Measurements from ENCODE around the gene ACSL1. TPM values are rescaled to one million over a fixed set of nuclear protein-coding genes. Genes with fewer than 3 reads are reported as not detected.

ACSL1 gene
- polyA plus RNA-seq, 1 donor from 2014 or later, result 30.7 TPM

GRCh38 chr4:184804621-184805020 is 21.1 kb downstream of the ACSL1 start:
- no peak overlapping the region for H3K4me2 ChIP-seq (ENCODE audit: low read length)
- H3K36me3 ChIP-seq (ENCODE audit: insufficient read depth, low read length), result no peaks in the 10 kb centered on the region
- no peaks in the 10 kb centered on the region for H3K9me3 ChIP-seq (ENCODE audit: low read length)
- no peak overlapping the region for H3K27ac ChIP-seq (ENCODE audit: low read length)
- no peaks in the 10 kb centered on the region for H3K79me2 ChIP-seq (replicated peaks; ENCODE audit: insufficient read depth, low read length)
- no peak for TF ChIP-seq EP300 (conservative IDR thresholded peaks at IDR 0.05; ENCODE audit: poor library complexity, severe bottlenecking)
- TF ChIP-seq MXI1 (conservative IDR thresholded peaks at IDR 0.05; ENCODE audit: poor library complexity, severe bottlenecking), result no peak
- no peak for TF ChIP-seq TAF1 (IDR thresholded peaks at IDR 0.05; ENCODE audit: low read depth)
- TF ChIP-seq CTCF (IDR thresholded peaks at IDR 0.05; ENCODE audit: poor library complexity, severe bottlenecking), result no peak
- TF ChIP-seq REST (IDR thresholded peaks at IDR 0.05; ENCODE audit: borderline replicate concordance), result no peak
- TF ChIP-seq EZH2 (IDR thresholded peaks at IDR 0.05; ENCODE audit: borderline replicate concordance, insufficient read depth, low read length, poor library complexity, severe bottlenecking), result no peak
- no peak for TF ChIP-seq SMC3 (conservative IDR thresholded peaks at IDR 0.05; ENCODE audit: poor library complexity)
- no peak for TF ChIP-seq POLR2AphosphoS5 (IDR thresholded peaks at IDR 0.05)
- no peak for TF ChIP-seq RAD21 (conservative IDR thresholded peaks at IDR 0.05)
- no peak overlapping the region for H3K9ac ChIP-seq (ENCODE audit: low read length)
- no peaks in the 10 kb centered on the region for H3K9me2 ChIP-seq (ENCODE audit: insufficient read depth, low read length)
- H3K4me3 ChIP-seq (ENCODE audit: low read length), result no peak overlapping the region
- H2AFZ ChIP-seq (ENCODE audit: low read depth, low read length), result no peak overlapping the region
- H3F3A ChIP-seq (ENCODE audit: insufficient read depth, low read length, poor library complexity, severe bottlenecking), result no peaks in the 10 kb centered on the region
- no peaks in the 10 kb centered on the region for H4K20me1 ChIP-seq (ENCODE audit: insufficient read depth)
- H3K27me3 ChIP-seq (ENCODE audit: insufficient read depth, low read depth, low read length), result peaks cover 16% of the 10 kb centered on the region

GRCh38 chr4:184803874-184804273 is 21.9 kb downstream of the ACSL1 start:
- Histone ChIP-seq H2AFZ (ENCODE audit: low read depth, low read length) (no peak overlapping the region), H4K20me1 (ENCODE audit: insufficient read depth) (no peaks in the 10 kb centered on the region), H3K9ac (ENCODE audit: low read length) (no peak overlapping the region), H3K79me2 (replicated peaks; ENCODE audit: insufficient read depth, low read length) (no peaks in the 10 kb centered on the region), H3K4me3 (ENCODE audit: low read length) (no peak overlapping the region), H3K9me2 (ENCODE audit: insufficient read depth, low read length) (no peaks in the 10 kb centered on the region), H3K36me3 (ENCODE audit: insufficient read depth, low read length) (no peaks in the 10 kb centered on the region), H3F3A (ENCODE audit: insufficient read depth, low read length, poor library complexity, severe bottlenecking) (no peaks in the 10 kb centered on the region), H3K27me3 (ENCODE audit: insufficient read depth, low read depth, low read length) (peaks cover 16% of the 10 kb centered on the region), H3K9me3 (ENCODE audit: low read length) (no peaks in the 10 kb centered on the region), H3K4me2 (ENCODE audit: low read length) (no peak overlapping the region), H3K27ac (ENCODE audit: low read length) (no peak overlapping the region)
- TF ChIP-seq RAD21 (conservative IDR thresholded peaks at IDR 0.05), result no peak
- no peak for TF ChIP-seq TAF1 (IDR thresholded peaks at IDR 0.05; ENCODE audit: low read depth)
- no peak for TF ChIP-seq REST (IDR thresholded peaks at IDR 0.05; ENCODE audit: borderline replicate concordance)
- no peak for TF ChIP-seq EP300 (conservative IDR thresholded peaks at IDR 0.05; ENCODE audit: poor library complexity, severe bottlenecking)
- no peak for TF ChIP-seq SMC3 (conservative IDR thresholded peaks at IDR 0.05; ENCODE audit: poor library complexity)
- no peak for TF ChIP-seq MXI1 (conservative IDR thresholded peaks at IDR 0.05; ENCODE audit: poor library complexity, severe bottlenecking)
- no peak for TF ChIP-seq POLR2AphosphoS5 (IDR thresholded peaks at IDR 0.05)
- TF ChIP-seq CTCF (IDR thresholded peaks at IDR 0.05; ENCODE audit: poor library complexity, severe bottlenecking), result no peak
- TF ChIP-seq EZH2 (IDR thresholded peaks at IDR 0.05; ENCODE audit: borderline replicate concordance, insufficient read depth, low read length, poor library complexity, severe bottlenecking), result no peak
